SK-N-SH (cell line): ENCODE results near the gene NALCN. TPM values are rescaled to one million over a fixed set of nuclear protein-coding genes. Genes with fewer than 3 reads are reported as not detected.

Experiments
- CTCF ChIA-PET: fragments of 300-600, 350-600 bp; formaldehyde crosslinking; extraction: SDS; loops from one replicate; lab custom pipeline; 2021; lab: Yijun Ruan, JAX
- POLR2A ChIA-PET: fragments of 350-600 bp; sonication (Branson Sonifier 250); formaldehyde crosslinking; extraction: SDS; loops from one replicate; lab custom pipeline; 2020; ENCODE audit warnings: antibody characterized with exemption, inconsistent platforms; lab: Yijun Ruan, JAX
- DNase-seq: peaks from one replicate; pipeline ENCODE4 v3.0.0; 2012
- H2AFZ ChIP-seq: fragments of 200-600 bp; sonication (generic); 2 replicates; pipeline ENCODE4 v1.8.1; 2016; ENCODE audit warnings: antibody characterized with exemption, mild to moderate bottlenecking, low read depth
- H3F3A ChIP-seq: fragments of 200-600 bp; sonication (generic); replicated peaks from 2 replicates; pipeline ENCODE3; 2016; ENCODE audit warnings: antibody characterized with exemption, mild to moderate bottlenecking; ENCODE audit not compliant: insufficient read depth
- H3K27ac ChIP-seq, 2 experiments: fragments of 200-500 bp in 1 of 2; fragments of 200-600 bp in 1 of 2; sonication (Bioruptor generic) in 1 of 2; sonication (generic), shearing (Covaris generic) in 1 of 2; 2 replicates each; pipeline versions ENCODE4 v1.5.1 to v1.6.1; 2014 to 2016; ENCODE audit warnings: low read depth in 2 of 2, inconsistent platforms in 1 of 2, low read length in 1 of 2, mild to moderate bottlenecking in 1 of 2, mixed read lengths in 1 of 2
- H3K27me3 ChIP-seq: fragments of 200-600 bp; sonication (generic), shearing (Covaris generic); 2 replicates; pipeline ENCODE4 v1.6.1; 2016; ENCODE audit warnings: mixed run types; ENCODE audit not compliant: insufficient read depth
- H3K36me3 ChIP-seq, 2 experiments: fragments of 200-500 bp in 1 of 2; fragments of 200-600 bp in 1 of 2; sonication (Bioruptor generic) in 1 of 2; sonication (generic) in 1 of 2; replicated peaks in 1 of 2; 2 replicates each; pipeline versions ENCODE3 to v1.5.1; 2014 to 2016; ENCODE audit warnings: low read length in 1 of 2, mild to moderate bottlenecking in 1 of 2; ENCODE audit not compliant: insufficient read depth in 2 of 2, control insufficient read depth in 1 of 2
- H3K4me1 ChIP-seq, 2 experiments: fragments of 200-500 bp in 1 of 2; fragments of 200-600 bp in 1 of 2; sonication (Bioruptor generic) in 1 of 2; sonication (generic), shearing (Covaris generic) in 1 of 2; 2 replicates each; pipeline versions ENCODE4 v1.5.1 to v1.6.1; 2014 to 2016; ENCODE audit warnings: low read depth in 1 of 2, low read length in 1 of 2, mixed run types in 1 of 2; ENCODE audit not compliant: insufficient read depth in 2 of 2, control insufficient read depth in 1 of 2
- H3K4me2 ChIP-seq: fragments of 200-600 bp; sonication (generic), shearing (Covaris generic); 2 replicates; pipeline ENCODE4 v1.6.1; 2017; ENCODE audit warnings: mixed run types
- H3K4me3 ChIP-seq, 2 experiments: fragments of 200-500 bp in 1 of 2; fragments of 200-600 bp in 1 of 2; sonication (Bioruptor generic) in 1 of 2; sonication (generic), shearing (Covaris generic) in 1 of 2; 2 replicates each; pipeline versions ENCODE4 v1.5.1 to v1.8.1; 2014 to 2016; ENCODE audit warnings: low read depth in 2 of 2, inconsistent platforms in 1 of 2, low read length in 1 of 2, mild to moderate bottlenecking in 1 of 2, mixed read lengths in 1 of 2, moderate library complexity in 1 of 2
- H3K79me2 ChIP-seq: fragments of 200-600 bp; sonication (generic); 2 replicates; pipeline ENCODE4 v1.8.1; 2017; ENCODE audit warnings: mild to moderate bottlenecking; ENCODE audit not compliant: insufficient read depth
- H3K9ac ChIP-seq: fragments of 200-600 bp; sonication (generic); 2 replicates; pipeline ENCODE4 v1.6.1; 2017; ENCODE audit warnings: mixed run types
- H3K9me2 ChIP-seq: fragments of 200-600 bp; sonication (generic); 2 replicates; pipeline ENCODE4 v1.6.1; 2017; ENCODE audit warnings: mixed run types
- H3K9me3 ChIP-seq: fragments of 200-600 bp; sonication (generic); 2 replicates; pipeline ENCODE4 v1.6.1; 2017; ENCODE audit warnings: mixed run types, mild to moderate bottlenecking, moderate library complexity
- H4K20me1 ChIP-seq: fragments of 200-600 bp; sonication (generic); 2 replicates; pipeline ENCODE4 v1.6.1; 2017; ENCODE audit warnings: mild to moderate bottlenecking, mixed run types; ENCODE audit not compliant: insufficient read depth
- EP300 ChIP-seq, 2 experiments: IDR thresholded peaks; 2 replicates each; pipeline versions ENCODE4 v1.4.0 to v1.6.1; 2012; ENCODE audit warnings: borderline replicate concordance in 1 of 2, low read depth in 1 of 2, low read length in 1 of 2
- EZH2phosphoT487 ChIP-seq: fragments of 200-600 bp; sonication (generic); IDR thresholded peaks from 2 replicates; pipeline ENCODE4 v1.6.1; 2017; ENCODE audit warnings: low read depth, mixed run types, mild to moderate bottlenecking, antibody characterized with exemption, moderate library complexity, borderline replicate concordance
- FOSL2 ChIP-seq: IDR thresholded peaks from 2 replicates; pipeline ENCODE4 v1.4.0; 2012; ENCODE audit warnings: low read depth, mild to moderate bottlenecking, moderate library complexity, borderline replicate concordance
- FOXJ3 ChIP-seq: sonication (generic); formaldehyde crosslinking; IDR thresholded peaks from 2 replicates; pipeline ENCODE4 v1.5.1; 2020; ENCODE audit warnings: mild to moderate bottlenecking, missing genetic modification reagents
- JUND ChIP-seq: IDR thresholded peaks from 2 replicates; pipeline ENCODE4 v1.4.0; 2012
- NFIC ChIP-seq: IDR thresholded peaks from 2 replicates; pipeline ENCODE4 v1.4.0; 2012; ENCODE audit warnings: borderline replicate concordance
- RAD21 ChIP-seq: IDR thresholded peaks from 2 replicates; pipeline ENCODE4 v1.6.1; 2012; ENCODE audit warnings: mild to moderate bottlenecking, low read length
- RXRA ChIP-seq: IDR thresholded peaks from 2 replicates; pipeline ENCODE4 v1.4.0; 2012; ENCODE audit warnings: low read depth, mild to moderate bottlenecking, borderline replicate concordance
- SIN3A ChIP-seq: IDR thresholded peaks from 2 replicates; pipeline ENCODE4 v1.6.1; 2012; ENCODE audit warnings: low read depth, mild to moderate bottlenecking, low read length, moderate library complexity, borderline replicate concordance
- TAF1 ChIP-seq: IDR thresholded peaks from 2 replicates; pipeline ENCODE4 v1.6.1; 2012; ENCODE audit warnings: low read depth, mild to moderate bottlenecking, low read length, moderate library complexity, borderline replicate concordance
- TCF12 ChIP-seq: IDR thresholded peaks from 2 replicates; pipeline ENCODE4 v1.4.0; 2012
- WGBS: methylation state at CpG from one replicate; pipeline ENCODE4 v1.1.6; 2017; ENCODE audit warnings: low lambda C conversion rate; 5-methylcytosine and 5-hydroxymethylcytosine counted together
- polyA plus RNA-seq, 3 experiments: library from polyadenylated mRNA; depleted of rRNA; stranded (reverse); fragments of >200 nt; gene quantifications; 2 replicates each; pipeline ENCODE4 v1.2.3, GENCODE V29; 2012
- TF ChIP-seq, protein P1 (sequence below): IDR thresholded peaks from 2 replicates; pipeline ENCODE4 v1.4.0; 2012; ENCODE audit warnings: low read depth
- TF ChIP-seq, protein P2 (sequence below): IDR thresholded peaks from 2 replicates; pipeline ENCODE4; 2012

The NALCN gene
- polyA plus RNA-seq, 1 of the 3 experiments (the other 2 are of a cell fraction): 3.0 TPM

DNA sequence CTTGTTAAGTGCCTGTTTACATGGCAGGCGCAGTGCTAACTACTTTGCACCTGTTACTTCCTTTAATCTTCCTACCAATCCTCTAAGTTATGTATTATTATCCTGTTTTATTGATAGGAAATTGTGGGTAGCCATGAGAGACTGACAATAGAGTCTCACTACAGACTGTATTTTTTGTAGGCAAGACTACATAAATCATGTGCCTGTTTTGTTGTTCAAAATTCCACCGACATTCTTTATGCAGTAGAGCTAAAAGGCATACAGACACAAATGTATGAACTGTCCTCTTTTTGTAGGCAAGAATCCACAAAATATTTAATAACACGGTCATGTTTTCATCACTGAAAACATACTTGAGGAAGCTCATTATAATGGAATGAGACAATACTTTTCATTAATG is 205.5 kb downstream of the NALCN start:
- ChIA-PET POLR2A (no interaction called here), CTCF (interaction anchor here (0.7 to 1.3 kb wide), 2 partner anchors 14 to 18 kb away, joined by 3 read pairs; no protein-coding TSS in a partner anchor)
- Histone ChIP-seq H2AFZ (no peak overlapping the region), H3K9me2 (no peaks in the 10 kb centered on the region), H3K27ac (peak overlapping the region; percentile 73 to 75), H3K27me3 (no peaks in the 10 kb centered on the region), H3K4me2 (peak overlapping the region; percentile 23), H3K4me1 (peaks cover 2 to 21% of the 10 kb centered on the region in 2 experiments), H3K36me3 (no peaks in the 10 kb centered on the region), H3F3A (peaks cover 33% of the 10 kb centered on the region), H3K4me3 (no peak overlapping the region), H4K20me1 (no peaks in the 10 kb centered on the region), H3K9me3 (no peaks in the 10 kb centered on the region), H3K79me2 (no peaks in the 10 kb centered on the region), H3K9ac (no peak overlapping the region)
- WGBS: 50% methylated on average over 3 of the region's 3 CpGs
- DNase-seq: no peak
- TF ChIP-seq, protein P1, sequence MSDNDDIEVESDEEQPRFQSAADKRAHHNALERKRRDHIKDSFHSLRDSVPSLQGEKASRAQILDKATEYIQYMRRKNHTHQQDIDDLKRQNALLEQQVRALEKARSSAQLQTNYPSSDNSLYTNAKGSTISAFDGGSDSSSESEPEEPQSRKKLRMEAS: no peak
- TF ChIP-seq SIN3A (no peak), FOSL2 (no peak), EZH2phosphoT487 (no peak)

DNA sequence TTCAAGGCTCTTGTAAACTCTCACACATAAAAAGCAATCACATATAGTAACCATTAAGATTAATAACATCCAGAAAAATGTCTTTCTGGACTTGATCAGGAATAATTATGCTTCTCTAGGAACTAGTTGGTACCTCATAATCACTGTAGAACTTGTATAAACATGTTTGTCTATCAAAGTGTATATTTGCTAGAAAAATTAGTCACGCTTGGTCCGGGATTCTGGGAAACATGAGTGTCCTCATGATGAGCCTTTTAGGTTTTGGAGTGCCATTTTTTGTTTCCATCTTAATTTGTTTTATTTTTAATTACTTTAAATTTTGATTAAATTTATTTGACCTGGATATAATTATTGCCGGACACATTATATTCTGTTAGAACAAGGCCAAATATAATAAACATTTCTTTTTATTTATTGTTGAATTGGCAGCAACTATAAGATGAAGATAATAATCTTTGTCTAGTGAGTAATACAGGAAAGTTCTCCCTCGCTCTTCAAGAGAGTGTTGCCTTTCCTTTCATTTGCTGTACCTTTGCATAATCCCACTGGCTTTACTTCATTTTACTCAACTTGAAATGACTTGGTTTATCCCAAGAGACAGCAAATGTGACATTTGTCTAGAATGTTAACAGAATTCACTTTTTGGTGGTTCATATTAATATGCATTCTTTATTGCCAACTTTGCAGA is 207.0 kb downstream of the NALCN start:
- no peaks in the 10 kb centered on the region for H3K9me3 ChIP-seq
- no peak overlapping the region for H3K4me3 ChIP-seq
- no peaks in the 10 kb centered on the region for H3K9me2 ChIP-seq
- peak overlapping the region; percentile 3; the same call in 1 of the 2 replicates for H3K4me2 ChIP-seq
- H2AFZ ChIP-seq: no peak overlapping the region
- H3K36me3 ChIP-seq: no peaks in the 10 kb centered on the region
- 54% methylated on average over 4 of the region's 4 CpGs for WGBS
- CTCF ChIA-PET: no interaction called here
- H4K20me1 ChIP-seq: no peaks in the 10 kb centered on the region
- H3K9ac ChIP-seq: no peak overlapping the region
- H3K79me2 ChIP-seq: no peaks in the 10 kb centered on the region
- no peaks in the 10 kb centered on the region for H3K27me3 ChIP-seq
- no peak for DNase-seq
- H3F3A ChIP-seq: peaks cover 33% of the 10 kb centered on the region
- POLR2A ChIA-PET: no interaction called here
- TF ChIP-seq EP300 (IDR thresholded peaks at IDR 0.05; ENCODE audit: borderline replicate concordance in 1 of 2, low read depth in 1 of 2, low read length in 1 of 2): 0 out of 4 replicates have a peak, but pooled peaks of 1 of the 2 experiments have one; percentile 16
- peak; percentile 20 for TF ChIP-seq TCF12
- no peak for TF ChIP-seq TAF1
- TF ChIP-seq, protein P2, sequence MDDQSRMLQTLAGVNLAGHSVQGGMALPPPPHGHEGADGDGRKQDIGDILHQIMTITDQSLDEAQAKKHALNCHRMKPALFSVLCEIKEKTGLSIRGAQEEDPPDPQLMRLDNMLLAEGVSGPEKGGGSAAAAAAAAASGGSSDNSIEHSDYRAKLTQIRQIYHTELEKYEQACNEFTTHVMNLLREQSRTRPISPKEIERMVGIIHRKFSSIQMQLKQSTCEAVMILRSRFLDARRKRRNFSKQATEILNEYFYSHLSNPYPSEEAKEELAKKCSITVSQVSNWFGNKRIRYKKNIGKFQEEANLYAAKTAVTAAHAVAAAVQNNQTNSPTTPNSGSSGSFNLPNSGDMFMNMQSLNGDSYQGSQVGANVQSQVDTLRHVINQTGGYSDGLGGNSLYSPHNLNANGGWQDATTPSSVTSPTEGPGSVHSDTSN: peak; percentile 19; the same call in 1 of the 2 replicates
- TF ChIP-seq NFIC: peak; percentile 31; the same call in 1 of the 2 replicates
- no peak for TF ChIP-seq FOXJ3 (CRISPR knock-in tag)
- no peak for TF ChIP-seq RXRA
- TF ChIP-seq FOSL2: peak; percentile 28; the same call in 1 of the 2 replicates
- no peak for TF ChIP-seq RAD21
- TF ChIP-seq JUND: 0 out of 2 replicates have a peak, but pooled peaks have one; percentile 16
- H3K27ac ChIP-seq: peak overlapping the region; percentile 22 to 75; a peak in 2 of 4 replicates
- H3K4me1 ChIP-seq: peaks cover 5 to 25% of the 10 kb centered on the region in 2 experiments
